Ureter (tissue), 1 donor: ENCODE data around the gene CBLB. TPM values are rescaled to one million over a fixed set of nuclear protein-coding genes. Genes with fewer than 3 reads are reported as not detected.
"Not testable (repeated sequence)": the region's sequence is repeated elsewhere in the genome, so short reads cannot be mapped to it uniquely, and the experiment has no call there.

Source experiments
- DNase-seq: peaks from one replicate; pipeline ENCODE4 v3.0.0-alpha.2; 2020; ENCODE audit warnings: low spot score
- total RNA-seq: library from RNA; stranded (reverse); gene quantifications from one replicate; pipeline ENCODE4 v1.2.4, GENCODE V29; 2023
- donor health status: DM: yes; HTN: yes; CAD: no.

Gene CBLB
- total RNA-seq, 1 donor from 2014 or later: 90.8 TPM

DNA sequence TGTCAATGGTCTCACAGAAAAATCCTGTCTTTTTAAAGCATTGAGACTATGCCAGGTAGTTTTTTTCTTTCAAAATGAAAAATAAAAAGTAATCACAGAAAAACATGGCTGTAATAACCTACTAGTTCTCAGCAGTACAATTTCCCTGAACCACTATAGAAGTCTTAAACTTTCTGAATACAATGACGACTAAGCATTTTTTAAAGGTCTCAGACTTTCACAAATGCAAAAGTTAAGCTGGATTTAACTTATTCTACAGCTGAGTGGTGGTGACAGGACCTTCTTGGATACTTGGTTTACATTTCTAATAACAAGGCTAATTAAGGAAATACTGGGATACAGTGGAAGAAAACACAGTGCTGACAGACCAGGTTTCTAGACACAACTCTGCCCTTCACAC lies 81.8 kb downstream of the CBLB start:
- DNase-seq: no peak

DNA sequence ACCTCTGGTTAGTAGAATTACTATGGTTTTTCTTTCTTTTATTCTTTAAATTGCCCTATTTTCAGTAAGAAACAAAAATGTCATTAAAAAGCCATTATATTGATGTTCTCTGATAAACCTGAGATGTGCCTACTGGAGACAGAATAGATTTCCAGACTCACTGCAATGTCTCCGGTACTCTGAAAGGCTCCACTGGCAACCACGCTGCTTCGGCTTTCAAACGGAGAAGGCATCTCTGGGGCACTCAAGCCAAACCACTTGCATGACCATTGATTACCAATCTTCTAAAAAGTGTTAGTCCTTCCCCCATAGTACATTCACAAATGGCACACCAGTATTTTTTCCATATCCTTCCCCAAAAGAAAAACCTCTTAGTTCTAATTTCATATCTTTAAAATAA lies 82.6 kb downstream of the CBLB start:
- DNase-seq: no peak

GRCh38 chr3:105785803-105786202 lies 83.0 kb downstream of the CBLB start:
- no peak for DNase-seq

GRCh38 chr3:105783631-105784030 lies 85.2 kb downstream of the CBLB start:
- DNase-seq: no peak

- no peak for DNase-seq
Measured at GRCh38 chr3:105781871-105782270, 86.9 kb downstream of the CBLB start.

DNA sequence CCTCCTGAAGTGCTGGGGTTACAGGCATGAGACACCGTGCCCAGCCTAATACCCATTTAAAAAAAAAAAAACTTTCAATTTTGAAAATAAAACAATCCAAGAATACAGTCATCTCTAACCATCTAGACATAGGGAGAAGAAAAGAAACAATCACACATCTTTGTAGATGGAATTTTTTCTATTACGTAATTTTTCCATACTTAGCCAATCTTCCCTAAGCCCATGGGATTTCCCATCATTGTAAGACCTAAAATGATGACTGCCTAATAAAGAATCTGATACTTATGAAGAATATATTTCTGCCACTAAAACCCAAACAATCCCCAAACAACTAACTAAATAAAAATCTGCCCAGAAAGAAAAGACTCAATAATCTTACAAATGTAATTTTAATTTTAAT lies 88.7 kb downstream of the CBLB start:
- DNase-seq: no peak

DNA sequence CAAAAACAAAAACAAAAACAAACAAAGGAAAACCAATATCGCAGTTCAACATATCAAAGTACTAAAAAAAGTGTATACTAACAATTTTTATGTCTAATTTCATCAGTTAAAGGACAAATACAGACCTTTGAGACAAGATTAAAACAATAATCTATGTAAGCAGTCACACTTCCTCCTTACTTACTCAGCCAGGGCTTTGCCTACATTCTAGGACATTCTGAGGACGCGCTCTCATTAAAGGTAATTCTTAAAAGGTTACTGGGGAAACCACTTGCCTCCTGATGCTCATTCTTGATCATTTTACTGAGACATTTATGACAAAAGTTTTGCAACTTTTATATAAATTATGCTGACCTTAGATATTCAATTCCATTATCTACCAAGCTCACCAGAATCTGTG lies 93.4 kb downstream of the CBLB start:
- DNase-seq: no peak

DNA sequence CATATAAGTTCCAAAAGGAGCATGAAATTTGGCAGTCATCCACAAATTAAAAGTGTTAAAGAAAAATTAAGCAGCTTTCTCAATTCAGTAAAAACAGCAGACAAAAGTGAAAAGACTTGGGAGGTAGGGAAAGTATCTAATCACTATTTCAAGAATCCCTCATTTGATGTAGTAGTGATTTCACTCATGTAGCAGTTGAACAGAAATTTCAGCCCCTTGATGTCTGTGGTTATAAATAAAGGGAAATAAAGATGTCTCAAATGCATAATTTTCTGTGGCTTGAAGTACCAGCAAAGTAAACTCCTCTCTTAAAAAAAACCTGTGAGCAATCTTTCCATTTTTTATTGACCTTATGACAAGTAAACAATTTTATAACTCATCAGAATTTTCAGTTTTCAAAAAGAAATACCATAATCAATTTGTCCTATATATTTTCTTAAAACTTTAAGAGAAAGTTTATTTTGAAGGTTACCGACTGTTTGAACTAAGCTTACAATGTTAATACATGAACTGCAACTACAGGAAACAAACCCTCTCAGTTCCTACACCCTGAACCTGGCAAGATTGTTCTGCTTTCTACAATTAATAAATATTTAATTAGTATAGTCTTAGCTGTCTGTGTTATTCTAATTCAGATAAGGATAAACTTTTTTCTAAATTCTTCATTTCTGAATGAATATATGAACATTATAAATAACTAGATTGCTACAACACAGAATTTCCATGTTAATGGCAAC lies 94.2 kb downstream of the CBLB start:
- no peak for DNase-seq

GRCh38 chr3:105773291-105773690 lies 95.5 kb downstream of the CBLB start:
- DNase-seq: no peak

DNA sequence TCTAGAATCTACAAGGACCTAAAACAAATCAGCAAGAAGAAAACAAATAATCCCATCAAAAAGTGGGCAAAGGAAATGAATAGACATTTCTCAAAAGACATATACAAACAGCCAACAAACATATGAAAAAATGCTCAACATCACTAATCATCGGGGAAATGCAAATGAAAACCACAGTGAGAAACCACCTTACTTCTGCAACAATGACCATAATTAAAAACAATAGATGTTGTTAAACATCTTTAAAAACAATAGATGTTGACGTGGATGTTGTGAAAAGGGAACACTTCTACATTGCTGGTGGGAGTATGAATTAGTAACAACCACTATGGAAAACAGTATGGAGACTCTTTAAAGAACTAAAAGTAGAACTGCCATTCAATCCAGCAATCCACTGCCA lies 96.2 kb downstream of the CBLB start:
- no peak for DNase-seq

GRCh38 chr3:105771392-105771791 lies 97.4 kb downstream of the CBLB start:
- DNase-seq: no peak

DNA sequence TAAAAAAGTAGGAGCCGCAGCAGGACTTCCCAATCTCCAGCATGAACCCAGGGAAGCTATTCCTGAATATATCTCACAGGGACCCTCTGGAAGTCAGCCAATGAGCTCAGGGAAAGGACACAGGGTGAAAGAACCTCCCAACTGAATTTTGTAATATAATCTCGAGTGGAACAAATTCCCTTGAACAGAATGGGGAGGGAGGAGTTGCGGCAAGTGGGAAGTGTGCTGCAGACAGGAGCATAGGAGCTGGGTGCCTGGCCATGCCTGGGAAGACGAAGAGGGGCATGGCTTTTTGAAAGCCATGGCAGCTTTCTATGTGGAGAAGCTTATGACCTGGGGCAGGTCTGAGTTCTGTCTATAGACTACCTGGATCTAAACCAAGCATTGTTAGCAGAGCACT lies 98.4 kb downstream of the CBLB start:
- no peak for DNase-seq

DNA sequence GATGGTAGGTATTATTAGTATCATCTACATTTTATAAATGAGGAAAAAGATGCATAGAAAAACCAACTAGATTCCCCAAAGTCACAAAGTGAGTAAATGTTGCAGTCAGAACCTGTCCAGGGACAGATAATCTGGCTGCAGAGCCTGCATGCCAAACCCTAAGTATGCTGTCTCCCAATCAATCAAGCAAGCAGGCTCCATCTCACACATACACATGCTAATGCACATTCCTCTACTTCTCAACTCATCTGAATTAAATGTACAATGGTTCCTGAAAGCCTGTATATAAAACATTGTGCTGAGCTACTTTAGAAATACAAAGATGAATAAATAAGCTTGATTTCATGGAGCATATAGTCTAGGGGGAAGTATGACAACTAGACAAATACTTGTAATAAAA lies 101.0 kb downstream of the CBLB start:
- no peak for DNase-seq

DNA sequence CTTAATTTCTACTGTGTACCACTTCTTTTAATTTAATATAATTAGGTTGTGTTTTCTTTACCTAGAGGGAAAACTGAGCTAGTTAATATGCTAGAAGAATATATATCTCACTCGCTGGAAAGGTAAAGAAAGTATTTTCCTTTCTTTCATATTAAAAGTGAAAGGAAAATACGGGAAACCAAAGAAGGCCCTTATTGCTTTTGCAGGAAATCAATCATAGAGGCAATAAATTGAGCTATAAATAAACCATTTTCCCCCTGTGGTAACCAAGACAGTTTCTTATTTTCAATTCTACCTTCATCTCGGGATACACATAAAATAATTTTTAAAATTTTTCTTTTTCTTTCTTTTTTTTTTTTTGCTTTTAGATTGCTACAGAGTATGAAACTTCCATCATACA lies 101.6 kb downstream of the CBLB start:
- no peak for DNase-seq

DNA sequence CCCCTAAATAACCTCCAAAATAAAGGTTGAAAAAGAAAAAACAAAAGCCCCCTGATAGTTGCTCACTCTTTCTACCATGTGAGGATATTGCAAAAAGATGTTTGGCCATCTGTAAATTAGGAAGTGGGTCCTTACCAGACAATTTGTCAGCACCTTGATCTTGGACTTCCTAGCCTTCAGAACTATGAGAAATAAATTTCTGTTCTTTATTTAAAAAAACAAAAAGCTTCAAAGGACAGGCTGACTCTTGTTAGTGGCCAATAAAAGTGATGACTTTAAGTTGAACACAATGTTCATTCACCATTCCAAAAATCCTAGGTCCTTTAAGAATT lies 103.5 kb downstream of the CBLB start:
- DNase-seq: no peak

DNA sequence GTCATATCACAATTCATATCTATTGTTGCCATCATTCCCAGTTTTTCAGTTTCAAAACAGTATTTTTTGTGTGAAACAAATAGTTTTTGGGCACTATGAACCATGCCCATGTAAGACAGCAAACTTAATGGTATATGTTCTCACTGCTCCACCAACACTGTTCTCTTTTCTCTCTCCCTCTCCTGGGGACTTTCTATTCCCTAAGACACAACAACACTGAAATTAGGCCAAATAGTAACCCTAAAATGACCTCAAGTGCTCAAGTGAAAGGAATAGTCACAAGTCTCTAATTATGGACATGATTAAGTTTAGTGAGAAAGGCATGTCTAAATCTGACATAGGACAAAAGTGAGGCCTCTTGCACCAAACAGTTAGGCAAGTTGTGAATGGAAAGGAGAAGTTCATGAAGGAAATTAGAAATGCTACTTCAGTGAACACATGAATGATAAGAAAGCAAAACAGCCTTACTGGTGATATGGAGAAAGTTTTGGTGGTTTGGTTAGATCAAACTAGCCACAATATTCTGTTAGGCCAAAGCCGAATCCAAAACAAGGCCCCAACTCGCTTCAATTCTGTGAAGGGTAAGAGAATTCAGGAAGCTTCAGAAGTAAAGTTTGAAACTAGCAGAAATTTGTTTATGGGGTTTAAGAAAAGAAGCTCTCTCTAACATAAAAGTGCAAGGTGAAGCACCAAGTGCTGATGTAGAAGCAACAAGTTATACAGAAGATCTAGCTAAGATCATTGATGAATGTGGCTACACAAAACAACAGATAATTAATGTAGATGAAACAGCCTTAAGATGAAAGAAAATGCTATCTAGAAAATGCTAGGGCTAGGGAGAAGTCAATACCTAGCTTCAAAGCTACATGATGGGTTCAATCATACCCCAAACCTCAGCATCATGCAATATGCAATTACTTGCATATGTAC lies 104.2 kb downstream of the CBLB start:
- no peak for DNase-seq

- no peak for DNase-seq
Measured at GRCh38 chr3:105763659-105764036, 105.2 kb downstream of the CBLB start.

DNA sequence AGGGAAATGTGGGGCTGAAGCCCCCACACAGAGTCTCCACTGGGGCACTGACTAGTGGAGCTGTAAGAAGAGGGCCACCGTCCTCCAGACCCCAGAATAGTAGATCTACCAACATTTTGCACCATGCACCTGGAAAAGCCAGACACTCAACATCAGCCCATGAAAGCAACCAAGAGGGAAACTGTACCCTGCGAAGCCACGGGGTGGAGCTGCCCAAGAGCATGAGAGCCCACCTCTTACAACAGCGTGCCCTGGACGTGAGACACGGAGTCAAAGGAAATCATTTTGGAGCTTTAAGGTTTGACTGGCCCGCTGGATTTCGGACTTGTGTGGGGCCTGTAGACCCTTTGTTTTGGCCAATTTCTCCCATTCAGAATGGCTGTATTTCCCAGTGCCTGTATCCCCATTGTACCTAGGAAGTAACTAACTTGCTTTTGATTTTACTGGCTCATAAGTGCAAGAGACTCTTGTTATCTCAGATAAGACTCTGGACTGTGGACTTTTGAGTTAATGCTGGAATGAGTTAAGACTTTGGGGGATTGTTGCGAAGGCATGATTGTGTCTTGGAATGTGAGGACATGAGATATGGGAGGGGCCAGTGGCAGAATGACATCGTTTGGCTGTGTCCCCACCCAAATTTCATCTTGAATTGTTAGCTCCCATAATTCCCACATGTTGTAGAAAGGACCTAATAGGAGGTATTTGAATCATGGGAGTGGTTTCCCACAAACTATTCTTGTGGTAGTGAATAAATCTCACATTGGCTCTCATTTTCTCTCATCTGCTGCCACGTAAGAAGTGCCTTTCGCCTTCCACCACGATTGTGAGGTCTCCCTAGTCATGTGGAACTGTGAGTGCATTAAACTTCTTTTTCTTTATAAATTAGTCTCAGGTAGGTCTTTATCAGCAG lies 105.8 kb downstream of the CBLB start:
- DNase-seq: no peak

DNA sequence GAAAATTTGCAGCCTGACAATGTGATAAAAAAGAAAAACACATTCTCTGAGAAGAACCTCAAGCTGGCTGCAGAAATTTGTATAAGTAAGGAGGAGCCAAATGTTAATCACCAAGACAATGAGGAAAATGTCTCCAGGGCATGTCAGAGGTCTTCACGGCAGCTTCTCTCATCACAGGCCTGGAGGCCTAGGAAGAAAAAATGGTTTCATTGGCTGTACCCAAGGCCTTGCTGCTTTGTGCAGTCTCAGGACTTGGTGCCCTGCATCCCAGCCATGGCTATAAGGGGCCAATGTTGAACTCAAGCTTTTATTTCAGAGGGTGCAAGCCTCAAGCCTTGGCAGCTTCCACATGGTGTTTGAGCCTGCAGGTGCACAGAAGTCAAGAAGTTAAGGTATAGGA lies 106.6 kb downstream of the CBLB start:
- not testable (repeated sequence) for DNase-seq

DNA sequence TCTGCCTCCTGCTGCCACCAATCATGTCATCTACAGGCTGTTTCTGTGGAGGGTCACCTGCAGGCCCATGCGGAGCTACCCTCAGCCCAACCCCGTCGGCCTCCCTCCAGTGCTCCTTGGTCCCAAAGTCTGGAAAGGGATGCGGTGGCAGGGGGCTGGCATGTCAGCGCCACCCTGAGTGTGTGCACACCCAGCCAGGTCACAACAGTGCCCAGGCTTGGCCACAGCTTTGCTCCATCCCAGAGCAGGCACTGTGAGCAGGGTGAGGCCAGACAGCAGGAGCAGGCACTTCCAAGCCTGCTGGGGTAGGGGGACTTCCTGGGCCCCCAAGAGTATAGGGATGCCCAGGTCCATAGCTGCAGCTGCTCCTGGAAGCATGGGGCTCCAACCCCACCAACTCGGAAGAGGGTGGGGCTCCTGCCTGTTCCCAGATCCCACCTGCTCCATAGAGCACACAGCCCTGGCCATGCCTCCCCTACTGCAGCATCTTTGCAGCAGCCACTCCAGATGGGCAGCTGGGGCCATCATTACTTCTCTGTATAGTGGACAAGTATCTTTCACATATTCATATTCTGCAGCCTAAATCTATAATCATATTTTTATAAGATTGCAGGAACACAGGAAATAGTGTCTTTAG lies 109.3 kb downstream of the CBLB start:
- no peak for DNase-seq

DNA sequence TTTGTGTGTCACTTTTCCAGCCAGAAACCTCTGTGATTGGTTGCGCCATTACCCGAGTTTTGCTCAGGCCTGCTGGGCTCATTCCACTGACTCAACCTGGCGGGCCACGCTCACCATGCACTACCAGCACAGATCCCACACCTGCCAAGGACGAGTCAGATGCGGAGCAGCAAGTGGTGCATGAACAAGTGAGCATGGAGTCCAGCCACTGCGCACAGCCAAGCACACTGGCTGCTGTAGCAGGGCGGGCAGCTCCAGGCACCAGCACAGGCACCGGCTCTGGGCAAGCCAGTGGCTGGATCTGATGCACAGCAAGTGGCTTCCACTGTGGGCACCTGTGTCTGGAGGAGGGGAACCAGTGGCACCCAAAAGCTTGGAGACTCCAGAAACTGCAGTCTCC lies 110.4 kb downstream of the CBLB start:
- DNase-seq: no peak
